IPS-15b (cell line): ENCODE results near the gene CES5A.

Experiments
- H3K27me3 ChIP-seq: one replicate; pipeline ENCODE4 v1.6.1; 2013; ENCODE audit warnings: low read length; ENCODE audit not compliant: control insufficient read depth, insufficient read depth
- H3K36me3 ChIP-seq: one replicate; pipeline ENCODE4 v1.6.1; 2013; ENCODE audit warnings: low read length; ENCODE audit not compliant: control insufficient read depth, insufficient read depth
- H3K4me1 ChIP-seq: one replicate; pipeline ENCODE4 v1.6.1; 2013; ENCODE audit warnings: mild to moderate bottlenecking, low read length; ENCODE audit not compliant: control insufficient read depth, insufficient read depth
- H3K4me3 ChIP-seq: one replicate; pipeline ENCODE4 v1.5.1; 2013; ENCODE audit warnings: low read depth, low read length
- H3K9ac ChIP-seq: one replicate; pipeline ENCODE4 v1.6.1; 2013; ENCODE audit warnings: low read depth, mild to moderate bottlenecking, low read length
- H3K9me3 ChIP-seq: one replicate; pipeline ENCODE4 v1.6.1; 2013; ENCODE audit warnings: mild to moderate bottlenecking, low read length; ENCODE audit not compliant: control insufficient read depth, insufficient read depth

Gene CES5A

GRCh38 chr16:55906123-55906522 is 30.9 kb upstream of the CES5A start:
- Histone ChIP-seq H3K9ac (no peak overlapping the region), H3K27me3 (no peaks in the 10 kb centered on the region), H3K9me3 (no peaks in the 10 kb centered on the region)

GRCh38 chr16:55905651-55906050 is 30.5 kb upstream of the CES5A start:
- Histone ChIP-seq H3K27me3 (no peaks in the 10 kb centered on the region), H3K36me3 (no peaks in the 10 kb centered on the region), H3K9me3 (no peaks in the 10 kb centered on the region), H3K4me3 (no peak overlapping the region), H3K4me1 (no peaks in the 10 kb centered on the region), H3K9ac (no peak overlapping the region)

More at GRCh38 chr16:55906123-55906522, 30.9 kb upstream of the CES5A start:
- no peaks in the 10 kb centered on the region for H3K36me3 ChIP-seq
- no peak overlapping the region for H3K4me3 ChIP-seq
- H3K4me1 ChIP-seq = no peaks in the 10 kb centered on the region

- Histone ChIP-seq H3K9ac (no peak overlapping the region), H3K4me1 (no peaks in the 10 kb centered on the region), H3K36me3 (no peaks in the 10 kb centered on the region), H3K9me3 (no peaks in the 10 kb centered on the region), H3K4me3 (no peak overlapping the region), H3K27me3 (no peaks in the 10 kb centered on the region)
Measured at GRCh38 chr16:55901566-55902217, 26.5 kb upstream of the CES5A start.

GRCh38 chr16:55900616-55901393 is 25.6 kb upstream of the CES5A start:
- H3K36me3 ChIP-seq = no peaks in the 10 kb centered on the region
- no peak overlapping the region for H3K9ac ChIP-seq
- no peaks in the 10 kb centered on the region for H3K4me1 ChIP-seq
- no peaks in the 10 kb centered on the region for H3K27me3 ChIP-seq
- H3K9me3 ChIP-seq = no peaks in the 10 kb centered on the region
- no peak overlapping the region for H3K4me3 ChIP-seq

- no peaks in the 10 kb centered on the region for H3K36me3 ChIP-seq
- H3K4me1 ChIP-seq = no peaks in the 10 kb centered on the region
- H3K9me3 ChIP-seq = no peaks in the 10 kb centered on the region
- no peak overlapping the region for H3K4me3 ChIP-seq
- no peaks in the 10 kb centered on the region for H3K27me3 ChIP-seq
- H3K9ac ChIP-seq = no peak overlapping the region
Measured at GRCh38 chr16:55899857-55900256, 24.7 kb upstream of the CES5A start.

- Histone ChIP-seq H3K9ac (no peak overlapping the region), H3K36me3 (no peaks in the 10 kb centered on the region), H3K27me3 (no peaks in the 10 kb centered on the region), H3K4me1 (no peaks in the 10 kb centered on the region), H3K9me3 (no peaks in the 10 kb centered on the region), H3K4me3 (no peak overlapping the region)
Measured at GRCh38 chr16:55898592-55898991, 23.4 kb upstream of the CES5A start.

- no peaks in the 10 kb centered on the region for H3K27me3 ChIP-seq
- no peaks in the 10 kb centered on the region for H3K9me3 ChIP-seq
- no peak overlapping the region for H3K9ac ChIP-seq
Measured at GRCh38 chr16:55892821-55893220, 17.6 kb upstream of the CES5A start.

GRCh38 chr16:55889518-55889917 is 14.3 kb upstream of the CES5A start:
- no peak overlapping the region for H3K9ac ChIP-seq
- H3K36me3 ChIP-seq = no peaks in the 10 kb centered on the region
- no peak overlapping the region for H3K4me3 ChIP-seq
- no peaks in the 10 kb centered on the region for H3K27me3 ChIP-seq
- H3K9me3 ChIP-seq = no peaks in the 10 kb centered on the region
- H3K4me1 ChIP-seq = no peaks in the 10 kb centered on the region

More at GRCh38 chr16:55892821-55893220, 17.6 kb upstream of the CES5A start:
- Histone ChIP-seq H3K4me3 (no peak overlapping the region), H3K36me3 (no peaks in the 10 kb centered on the region), H3K4me1 (no peaks in the 10 kb centered on the region)

- Histone ChIP-seq H3K9ac (no peak overlapping the region), H3K4me3 (no peak overlapping the region)
Measured at GRCh38 chr16:55888546-55888945, 13.4 kb upstream of the CES5A start.

GRCh38 chr16:55876854-55877253 is 1.7 kb upstream of the CES5A start:
- Histone ChIP-seq H3K36me3 (no peaks in the 10 kb centered on the region), H3K4me3 (no peak overlapping the region), H3K9ac (no peak overlapping the region), H3K4me1 (no peaks in the 10 kb centered on the region), H3K9me3 (peaks cover 2% of the 10 kb centered on the region), H3K27me3 (no peaks in the 10 kb centered on the region)

More at GRCh38 chr16:55888546-55888945, 13.4 kb upstream of the CES5A start:
- H3K4me1 ChIP-seq = no peaks in the 10 kb centered on the region
- H3K36me3 ChIP-seq = no peaks in the 10 kb centered on the region
- no peaks in the 10 kb centered on the region for H3K27me3 ChIP-seq
- H3K9me3 ChIP-seq = no peaks in the 10 kb centered on the region

- no peak overlapping the region for H3K4me3 ChIP-seq
- no peaks in the 10 kb centered on the region for H3K36me3 ChIP-seq
- peaks cover 2% of the 10 kb centered on the region for H3K9me3 ChIP-seq
- no peaks in the 10 kb centered on the region for H3K27me3 ChIP-seq
- no peak overlapping the region for H3K9ac ChIP-seq
- H3K4me1 ChIP-seq = no peaks in the 10 kb centered on the region
Measured at GRCh38 chr16:55873122-55873521, 2.1 kb downstream of the CES5A start.

GRCh38 chr16:55872130-55872529 is 3.0 kb downstream of the CES5A start:
- Histone ChIP-seq H3K4me3 (no peak overlapping the region), H3K4me1 (no peaks in the 10 kb centered on the region), H3K27me3 (no peaks in the 10 kb centered on the region), H3K36me3 (no peaks in the 10 kb centered on the region), H3K9me3 (peaks cover 2% of the 10 kb centered on the region), H3K9ac (no peak overlapping the region)
